Measurements from ENCODE around the gene FAM117B.

DNA sequence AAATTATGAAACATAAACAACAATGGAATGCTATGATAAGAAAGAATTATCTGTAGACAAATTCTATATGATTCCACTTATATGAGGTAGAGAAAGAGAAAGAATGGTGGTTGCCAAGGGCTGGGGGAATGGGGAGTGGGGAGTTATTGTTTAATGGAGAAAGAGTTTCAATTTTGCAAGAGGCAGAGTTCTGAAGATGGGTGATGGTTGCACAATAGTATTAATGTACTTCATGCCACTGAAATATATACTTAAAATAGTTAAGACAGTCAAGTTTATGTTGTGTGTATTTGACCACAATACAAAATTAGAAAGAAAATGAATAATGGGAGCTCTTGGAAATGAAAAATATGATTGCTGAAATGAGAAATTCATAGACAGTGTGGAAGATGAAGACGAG lies 22.6 kb upstream of the FAM117B start:
- no peak for TF ChIP-seq POLR2A (IDR thresholded peaks at IDR 0.05)
- TF ChIP-seq, protein P1, sequence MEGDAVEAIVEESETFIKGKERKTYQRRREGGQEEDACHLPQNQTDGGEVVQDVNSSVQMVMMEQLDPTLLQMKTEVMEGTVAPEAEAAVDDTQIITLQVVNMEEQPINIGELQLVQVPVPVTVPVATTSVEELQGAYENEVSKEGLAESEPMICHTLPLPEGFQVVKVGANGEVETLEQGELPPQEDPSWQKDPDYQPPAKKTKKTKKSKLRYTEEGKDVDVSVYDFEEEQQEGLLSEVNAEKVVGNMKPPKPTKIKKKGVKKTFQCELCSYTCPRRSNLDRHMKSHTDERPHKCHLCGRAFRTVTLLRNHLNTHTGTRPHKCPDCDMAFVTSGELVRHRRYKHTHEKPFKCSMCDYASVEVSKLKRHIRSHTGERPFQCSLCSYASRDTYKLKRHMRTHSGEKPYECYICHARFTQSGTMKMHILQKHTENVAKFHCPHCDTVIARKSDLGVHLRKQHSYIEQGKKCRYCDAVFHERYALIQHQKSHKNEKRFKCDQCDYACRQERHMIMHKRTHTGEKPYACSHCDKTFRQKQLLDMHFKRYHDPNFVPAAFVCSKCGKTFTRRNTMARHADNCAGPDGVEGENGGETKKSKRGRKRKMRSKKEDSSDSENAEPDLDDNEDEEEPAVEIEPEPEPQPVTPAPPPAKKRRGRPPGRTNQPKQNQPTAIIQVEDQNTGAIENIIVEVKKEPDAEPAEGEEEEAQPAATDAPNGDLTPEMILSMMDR (IDR thresholded peaks at IDR 0.05) = no peak
